Stimulated activated CD8-positive, alpha-beta memory T cell treated with anti-CD3 and anti-CD28 coated beads, Interleukin-7, amount 100 ng/mL, for 48 hours (primary cell): Measurements from ENCODE around the gene MRPL51.

Source experiments
- DNase-seq, 2 donors: peaks; one replicate each; pipeline ENCODE4 v3.0.0-alpha.2; 2020; ENCODE audit warnings: low read depth in 1 of 2; ENCODE audit errors: extremely low read depth in 1 of 2

MRPL51 gene

DNA sequence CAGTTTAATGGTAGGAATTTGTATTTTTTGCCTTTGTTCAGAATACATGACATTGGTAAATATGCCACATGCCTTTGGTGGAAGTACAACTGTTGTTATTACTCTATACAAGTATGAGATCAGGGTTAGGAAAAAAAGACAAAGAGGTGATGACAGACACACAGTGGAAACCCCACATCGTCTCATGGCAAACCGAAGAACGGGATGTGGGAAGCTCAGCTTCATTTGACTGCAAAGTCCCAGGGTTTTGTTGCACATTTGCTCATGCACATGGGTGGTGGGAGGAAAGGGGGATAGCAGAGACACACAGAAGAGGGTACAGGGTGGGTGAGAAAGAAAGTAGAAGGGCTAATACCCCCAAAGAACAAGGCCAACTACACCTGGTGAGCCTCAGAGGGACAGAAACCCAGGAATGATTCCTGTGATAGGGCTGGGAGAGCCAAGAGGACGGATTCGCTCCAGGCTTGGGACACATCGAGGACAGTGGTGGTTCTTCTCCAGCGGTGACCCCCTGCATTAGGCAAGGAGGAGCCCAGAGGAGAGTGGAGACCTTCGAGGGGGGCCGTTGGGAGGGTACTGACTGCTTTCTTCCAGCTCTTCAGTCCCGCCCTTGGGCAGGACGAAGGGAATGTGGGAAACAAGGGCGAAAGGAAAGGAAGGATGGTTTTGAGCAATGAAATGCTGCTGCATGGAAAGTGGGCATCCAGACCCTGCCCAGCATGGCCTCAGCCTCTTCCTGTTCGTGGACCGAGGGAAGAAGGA lies 30.6 kb downstream of the MRPL51 start:
- DNase-seq = no peak

DNA sequence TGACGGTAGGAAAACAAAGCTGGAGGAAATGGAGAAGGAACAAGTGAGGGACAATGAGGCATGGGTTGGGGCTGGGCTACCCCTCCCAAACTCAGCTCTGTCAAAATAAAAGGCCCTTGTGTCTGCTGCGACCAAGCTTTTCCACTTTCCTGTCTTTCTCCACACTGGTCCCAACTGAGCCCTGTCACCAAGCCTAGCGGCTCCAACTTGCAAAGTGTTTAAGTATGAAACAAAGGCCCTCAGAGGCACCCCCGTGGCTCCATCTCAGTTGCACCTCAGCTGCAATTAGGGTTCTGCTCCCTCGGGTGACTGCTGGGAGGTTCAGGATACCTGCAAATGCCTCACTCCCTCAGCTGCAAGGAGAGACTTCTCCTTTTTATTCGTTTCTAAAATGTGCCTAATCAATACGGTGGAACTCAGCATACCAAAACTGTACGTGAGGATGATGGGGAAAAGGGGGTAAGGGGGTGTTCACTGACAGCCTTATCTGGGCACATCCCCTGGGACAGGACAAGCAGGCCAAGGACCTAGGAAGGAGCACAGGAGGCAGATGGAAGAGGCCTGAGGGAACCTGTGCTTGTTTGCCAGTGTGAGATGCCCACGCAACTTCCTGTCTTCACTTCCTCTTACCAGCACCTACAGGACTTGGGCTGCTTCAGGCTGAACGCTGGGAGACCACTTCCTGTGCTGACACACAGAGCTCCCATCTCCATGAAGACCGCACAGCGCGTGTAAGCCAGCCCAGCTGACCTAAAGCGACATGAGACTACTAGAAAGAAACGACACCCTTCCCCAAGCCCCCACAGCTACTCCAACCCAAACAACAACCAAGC lies 31.4 kb downstream of the MRPL51 start:
- peak; percentile 74 to 90 for DNase-seq

DNA sequence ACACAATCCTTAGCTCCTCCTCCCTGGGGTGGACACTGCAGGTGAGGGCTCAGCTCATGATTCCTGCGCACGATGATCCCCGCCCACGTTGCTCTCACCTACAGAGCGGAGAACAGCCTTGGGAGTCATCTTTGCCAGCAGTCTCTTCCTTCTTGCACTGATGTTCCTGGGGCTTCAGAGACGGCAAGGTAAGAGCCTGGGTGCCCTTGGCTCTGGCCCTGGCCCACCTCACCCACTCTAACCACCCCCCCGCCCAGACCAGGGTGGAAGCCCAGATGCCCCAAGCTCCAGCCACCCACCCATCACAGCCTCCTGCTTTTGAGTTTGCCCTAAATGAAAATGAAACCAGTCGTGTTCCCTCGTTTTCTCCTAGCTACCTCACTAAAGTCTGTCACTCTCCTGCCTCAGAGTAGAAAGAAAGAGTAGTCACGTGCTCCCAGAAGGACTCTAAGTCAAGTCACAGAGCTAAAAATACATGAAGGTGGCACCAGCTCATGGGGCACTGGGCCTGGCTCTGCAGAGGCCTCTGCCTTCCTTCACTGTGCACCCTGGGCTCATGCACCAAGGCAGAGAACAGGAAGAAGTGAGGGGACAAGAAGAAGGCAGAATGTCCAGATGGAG lies 32.2 kb downstream of the MRPL51 start:
- no peak for DNase-seq

DNA sequence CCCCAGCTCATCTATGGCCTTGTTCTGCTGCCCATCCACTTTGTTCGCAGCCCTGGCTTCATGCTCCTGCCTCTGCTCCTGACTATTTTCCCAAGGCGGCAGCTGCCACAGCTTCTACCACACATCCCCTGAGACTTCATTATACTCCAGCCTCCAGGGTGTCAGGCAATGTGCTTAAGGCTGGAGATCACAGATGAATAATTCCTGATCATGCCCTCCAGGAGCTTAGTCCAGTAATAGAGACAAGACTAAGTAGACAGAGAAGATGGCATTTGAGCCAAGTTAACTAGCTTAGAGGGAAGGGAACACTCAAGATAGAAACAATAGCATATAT lies 34.1 kb downstream of the MRPL51 start:
- DNase-seq = no peak

DNA sequence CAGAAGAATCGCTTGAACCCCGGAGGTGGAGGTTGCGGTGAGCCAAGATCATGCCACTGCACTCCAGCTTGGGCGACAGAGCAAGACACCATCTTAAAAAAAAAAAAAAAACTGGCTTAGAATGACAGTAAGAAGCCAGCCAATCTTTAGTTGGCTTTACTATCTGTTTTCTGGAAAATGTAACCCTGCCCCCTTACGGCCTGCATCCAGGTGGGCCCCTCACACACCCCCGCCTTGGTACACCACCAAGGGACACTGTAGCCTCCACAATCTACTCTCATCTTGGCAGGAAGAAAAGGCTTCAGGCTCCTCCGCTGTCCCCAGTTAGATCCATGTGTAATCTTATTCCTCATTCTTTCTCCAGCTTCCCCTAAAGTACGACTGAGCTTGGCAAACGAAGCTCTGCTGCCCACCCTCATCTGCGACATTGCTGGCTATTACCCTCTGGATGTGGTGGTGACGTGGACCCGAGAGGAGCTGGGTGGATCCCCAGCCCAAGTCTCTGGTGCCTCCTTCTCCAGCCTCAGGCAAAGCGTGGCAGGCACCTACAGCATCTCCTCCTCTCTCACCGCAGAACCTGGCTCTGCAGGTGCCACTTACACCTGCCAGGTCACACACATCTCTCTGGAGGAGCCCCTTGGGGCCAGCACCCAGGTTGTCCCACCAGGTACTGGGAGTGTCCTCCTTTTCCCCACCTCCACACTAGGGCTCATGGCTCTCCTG lies 34.6 kb downstream of the MRPL51 start:
- no peak for DNase-seq

DNA sequence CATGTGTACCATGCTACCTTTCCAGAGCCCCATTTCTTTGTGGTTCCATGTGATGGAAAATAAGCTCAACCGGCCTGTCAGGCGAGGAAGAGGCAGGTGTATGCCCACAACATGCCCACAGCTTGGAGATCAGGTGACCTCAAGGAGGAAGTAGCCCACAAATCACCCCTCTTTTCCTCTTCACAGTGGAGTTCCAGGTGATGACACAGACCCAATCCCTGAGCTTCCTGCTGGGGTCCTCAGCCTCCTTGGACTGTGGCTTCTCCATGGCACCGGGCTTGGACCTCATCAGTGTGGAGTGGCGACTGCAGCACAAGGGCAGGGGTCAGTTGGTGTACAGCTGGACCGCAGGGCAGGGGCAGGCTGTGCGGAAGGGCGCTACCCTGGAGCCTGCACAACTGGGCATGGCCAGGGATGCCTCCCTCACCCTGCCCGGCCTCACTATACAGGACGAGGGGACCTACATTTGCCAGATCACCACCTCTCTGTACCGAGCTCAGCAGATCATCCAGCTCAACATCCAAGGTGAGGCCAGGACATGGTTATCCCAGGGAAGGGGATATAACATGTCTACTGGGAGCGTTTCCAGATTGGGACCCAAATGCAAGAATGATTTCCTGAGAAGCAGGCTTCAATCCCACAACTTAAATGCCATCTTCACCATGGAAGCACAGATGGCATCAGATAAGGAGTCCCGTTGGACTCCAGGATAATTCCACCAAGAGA lies 35.7 kb downstream of the MRPL51 start:
- no peak for DNase-seq

DNA sequence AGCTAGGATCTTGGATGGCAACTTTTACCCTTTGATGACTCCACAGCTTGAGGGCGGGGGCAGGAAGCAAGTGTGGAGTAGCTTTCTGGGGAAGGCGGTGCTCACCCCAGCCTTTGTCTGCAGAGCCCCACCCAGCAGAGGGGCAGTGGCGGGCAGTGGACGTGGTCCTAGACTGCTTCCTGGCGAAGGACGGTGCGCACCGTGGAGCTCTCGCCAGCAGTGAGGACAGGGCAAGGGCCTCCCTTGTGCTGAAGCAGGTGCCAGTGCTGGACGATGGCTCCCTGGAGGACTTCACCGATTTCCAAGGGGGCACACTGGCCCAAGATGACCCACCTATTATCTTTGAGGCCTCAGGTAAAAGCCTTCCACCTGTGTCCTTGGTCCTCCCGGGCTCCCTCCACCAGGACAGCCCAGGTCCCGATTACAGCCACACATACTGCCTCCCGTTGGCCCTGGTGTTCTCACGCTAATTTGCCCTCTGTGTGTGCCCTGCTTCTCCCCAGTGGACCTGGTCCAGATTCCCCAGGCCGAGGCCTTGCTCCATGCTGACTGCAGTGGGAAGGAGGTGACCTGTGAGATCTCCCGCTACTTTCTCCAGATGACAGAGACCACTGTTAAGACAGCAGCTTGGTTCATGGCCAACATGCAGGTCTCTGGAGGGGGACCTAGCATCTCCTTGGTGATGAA lies 40.0 kb downstream of the MRPL51 start:
- DNase-seq = no peak

DNA sequence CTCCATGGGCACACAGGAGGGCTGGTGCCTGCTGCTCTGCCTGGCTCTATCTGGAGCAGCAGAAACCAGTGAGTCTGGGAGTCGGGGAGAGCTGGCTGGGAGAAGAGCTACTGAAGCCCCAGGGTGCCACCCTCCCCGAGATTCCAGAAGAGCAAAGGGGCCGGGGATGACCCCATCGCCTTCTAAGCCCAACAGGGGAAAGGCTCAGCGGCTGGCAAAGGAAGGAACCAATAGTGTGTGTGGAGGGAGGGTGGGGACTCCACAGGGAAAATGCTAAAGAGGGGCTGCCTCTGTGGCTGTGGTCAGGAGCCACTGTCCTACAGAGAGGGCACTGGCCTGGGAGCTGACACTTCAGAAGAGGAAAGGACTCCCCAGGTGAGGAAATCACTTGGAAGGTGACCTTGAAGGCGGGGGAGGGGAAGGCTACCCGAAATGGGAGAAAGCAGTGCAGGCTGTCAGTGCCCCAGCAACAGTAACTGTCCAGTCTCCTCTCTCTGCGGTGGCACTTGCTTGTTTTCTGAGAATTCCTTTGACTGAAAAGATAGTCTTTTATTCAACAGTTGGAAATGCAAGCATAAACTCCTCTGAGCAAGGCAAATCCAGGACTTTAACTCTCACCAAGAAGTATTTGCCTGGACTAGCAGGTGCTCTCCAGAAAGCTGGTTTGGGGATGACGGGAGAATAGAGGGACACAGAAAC lies 40.7 kb downstream of the MRPL51 start:
- no peak for DNase-seq

DNA sequence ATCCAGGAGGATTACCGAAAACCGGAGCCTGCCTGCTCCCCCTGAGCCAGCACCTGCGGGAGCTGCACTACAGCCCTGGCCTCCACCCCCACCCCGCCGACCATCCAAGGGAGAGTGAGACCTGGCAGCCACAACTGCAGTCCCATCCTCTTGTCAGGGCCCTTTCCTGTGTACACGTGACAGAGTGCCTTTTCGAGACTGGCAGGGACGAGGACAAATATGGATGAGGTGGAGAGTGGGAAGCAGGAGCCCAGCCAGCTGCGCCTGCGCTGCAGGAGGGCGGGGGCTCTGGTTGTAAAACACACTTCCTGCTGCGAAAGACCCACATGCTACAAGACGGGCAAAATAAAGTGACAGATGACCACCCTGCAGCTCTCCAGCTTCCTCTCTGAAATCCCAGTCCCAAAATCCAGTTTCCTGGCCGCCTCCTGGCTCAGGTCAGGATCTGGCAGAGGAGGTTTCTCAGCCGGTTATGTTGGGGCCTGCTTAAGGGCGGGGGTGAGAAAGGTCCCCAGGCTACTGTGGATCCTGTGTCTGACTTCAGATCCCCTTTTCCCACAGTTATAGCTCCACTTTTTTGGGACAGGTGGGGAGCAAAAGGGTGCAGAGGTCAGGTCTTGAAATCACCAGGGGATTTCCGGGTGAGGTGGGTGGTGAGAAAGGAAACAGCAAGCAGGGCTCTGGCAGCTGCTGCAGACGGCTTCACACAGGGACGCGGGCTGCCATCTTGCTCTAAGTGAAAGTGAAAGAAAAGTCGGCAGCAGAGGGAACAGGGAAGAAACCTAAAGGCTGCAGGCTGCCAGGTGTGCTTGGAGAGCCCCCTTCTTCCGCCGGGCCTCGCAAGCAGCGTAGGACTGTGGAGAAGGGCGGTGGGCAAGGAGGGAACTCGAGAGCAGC lies 41.5 kb downstream of the MRPL51 start, which contains the start of gene TAPBPL:
TAPBPL (plus strand) TSS at position 695 of the 897 bp plus-strand sequence. CDS start 207 bp downstream, outside the sequence.
- peak in 1 of 2 donors; percentile 75 for DNase-seq

DNA sequence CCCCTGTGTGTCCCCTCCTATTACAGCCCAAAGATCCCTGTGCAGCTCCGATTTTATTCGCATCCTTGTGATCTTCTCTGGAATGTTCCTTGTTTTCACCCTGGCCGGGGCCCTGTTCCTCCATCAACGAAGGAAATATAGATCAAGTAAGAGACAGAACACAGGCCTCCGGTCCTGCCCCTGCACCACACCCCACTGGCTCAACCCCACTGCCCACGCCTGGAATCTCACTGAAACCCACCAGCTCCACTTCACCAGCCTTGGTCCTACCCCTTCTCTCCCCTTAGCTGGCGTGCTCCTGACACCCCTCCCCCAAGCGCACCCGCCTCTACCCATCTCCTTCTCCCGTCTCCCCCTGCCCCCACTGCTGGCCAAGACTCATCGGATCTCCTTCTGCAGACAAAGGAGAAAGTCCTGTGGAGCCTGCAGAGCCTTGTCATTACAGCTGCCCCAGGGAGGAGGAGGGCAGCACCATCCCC lies 42.2 kb downstream of the MRPL51 start:
- DNase-seq = no peak

DNA sequence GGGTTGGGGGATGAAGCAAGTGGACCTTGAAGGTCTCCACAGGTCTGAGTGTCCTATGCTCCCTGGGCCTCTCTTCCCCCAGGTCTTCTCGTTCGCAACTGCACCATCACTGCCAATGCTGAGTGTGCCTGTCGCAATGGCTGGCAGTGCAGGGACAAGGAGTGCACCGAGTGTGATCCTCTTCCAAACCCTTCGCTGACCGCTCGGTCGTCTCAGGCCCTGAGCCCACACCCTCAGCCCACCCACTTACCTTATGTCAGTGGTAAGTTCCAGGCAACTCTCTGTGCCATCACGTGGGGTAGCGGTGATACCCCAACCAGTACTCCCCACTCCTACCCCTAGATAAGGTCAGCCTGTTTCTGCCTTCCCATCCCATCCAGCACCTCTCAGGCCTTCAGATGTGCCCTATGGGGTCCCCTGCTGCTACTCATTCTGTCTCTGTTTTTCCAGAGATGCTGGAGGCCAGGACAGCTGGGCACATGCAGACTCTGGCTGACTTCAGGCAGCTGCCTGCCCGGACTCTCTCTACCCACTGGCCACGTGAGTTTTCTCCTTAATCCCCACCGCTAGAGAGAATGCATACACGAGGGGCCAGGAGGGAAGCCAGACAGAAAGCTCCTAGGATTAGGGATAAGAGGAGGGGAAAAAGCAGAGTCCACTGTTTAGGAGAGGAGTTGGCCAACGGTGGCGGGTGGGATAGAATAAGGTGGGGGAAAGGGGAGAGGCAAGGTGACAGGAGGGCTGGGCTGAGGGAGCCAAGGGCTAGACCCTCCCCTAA lies 42.8 kb downstream of the MRPL51 start:
- DNase-seq = no peak

DNA sequence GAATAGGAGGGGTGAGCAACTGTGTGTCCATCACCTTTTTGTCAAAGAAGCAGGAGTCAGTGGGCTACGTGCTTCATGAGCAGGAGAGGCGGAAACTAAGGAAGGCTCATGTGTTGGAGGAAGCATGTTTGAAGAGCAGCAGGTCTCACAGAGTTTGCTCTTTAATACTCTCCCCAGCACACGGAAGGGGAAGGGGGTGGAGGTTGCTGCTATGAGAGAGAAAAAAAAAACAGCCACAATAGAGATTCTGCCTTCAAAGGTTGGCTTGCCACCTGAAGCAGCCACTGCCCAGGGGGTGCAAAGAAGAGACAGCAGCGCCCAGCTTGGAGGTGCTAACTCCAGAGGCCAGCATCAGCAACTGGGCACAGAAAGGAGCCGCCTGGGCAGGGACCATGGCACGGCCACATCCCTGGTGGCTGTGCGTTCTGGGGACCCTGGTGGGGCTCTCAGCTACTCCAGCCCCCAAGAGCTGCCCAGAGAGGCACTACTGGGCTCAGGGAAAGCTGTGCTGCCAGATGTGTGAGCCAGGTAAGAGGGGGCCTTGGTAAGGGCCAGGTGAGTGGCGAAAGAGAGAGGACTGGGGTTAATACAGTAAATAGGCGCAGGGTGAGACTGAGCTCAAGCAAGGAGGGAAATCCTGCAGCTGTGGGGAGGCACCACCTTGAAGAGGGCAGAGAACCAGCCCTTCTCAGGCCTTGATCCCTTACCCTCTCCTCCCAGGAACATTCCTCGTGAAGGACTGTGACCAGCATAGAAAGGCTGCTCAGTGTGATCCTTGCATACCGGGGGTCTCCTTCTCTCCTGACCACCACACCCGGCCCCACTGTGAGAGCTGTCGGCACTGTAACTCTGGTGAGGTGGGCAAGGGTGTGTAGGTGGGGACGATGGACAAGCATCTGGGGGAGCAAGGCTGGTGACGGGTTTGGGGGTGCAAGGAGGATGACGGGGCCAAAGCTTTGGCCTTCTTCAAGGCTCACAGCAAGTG lies 48.1 kb downstream of the MRPL51 start, which contains the start of gene CD27:
CD27 (plus strand) TSS at position 252 of the 985 bp plus-strand sequence; CDS start at position 393, 141 bp downstream.
- no peak for DNase-seq

DNA sequence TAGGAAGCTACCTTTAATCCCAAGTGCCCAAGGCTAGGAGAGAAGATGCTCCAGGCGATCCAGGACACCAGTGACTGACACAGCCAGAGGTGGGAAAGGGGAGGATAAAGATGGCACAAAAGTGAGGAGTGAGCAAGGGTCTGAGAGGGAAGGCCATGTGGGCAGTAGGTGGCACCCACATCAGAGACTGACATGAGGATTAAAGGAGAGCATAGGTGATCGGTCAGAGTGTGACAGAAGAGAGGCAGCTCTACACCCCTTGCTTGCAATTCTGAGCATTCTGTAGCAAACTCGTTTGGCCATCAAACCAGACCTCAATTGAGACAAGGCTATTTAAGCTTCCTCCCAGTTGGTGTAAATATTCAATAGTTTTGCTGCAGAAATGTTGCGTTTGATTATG lies 49.0 kb downstream of the MRPL51 start:
- DNase-seq = no peak

DNA sequence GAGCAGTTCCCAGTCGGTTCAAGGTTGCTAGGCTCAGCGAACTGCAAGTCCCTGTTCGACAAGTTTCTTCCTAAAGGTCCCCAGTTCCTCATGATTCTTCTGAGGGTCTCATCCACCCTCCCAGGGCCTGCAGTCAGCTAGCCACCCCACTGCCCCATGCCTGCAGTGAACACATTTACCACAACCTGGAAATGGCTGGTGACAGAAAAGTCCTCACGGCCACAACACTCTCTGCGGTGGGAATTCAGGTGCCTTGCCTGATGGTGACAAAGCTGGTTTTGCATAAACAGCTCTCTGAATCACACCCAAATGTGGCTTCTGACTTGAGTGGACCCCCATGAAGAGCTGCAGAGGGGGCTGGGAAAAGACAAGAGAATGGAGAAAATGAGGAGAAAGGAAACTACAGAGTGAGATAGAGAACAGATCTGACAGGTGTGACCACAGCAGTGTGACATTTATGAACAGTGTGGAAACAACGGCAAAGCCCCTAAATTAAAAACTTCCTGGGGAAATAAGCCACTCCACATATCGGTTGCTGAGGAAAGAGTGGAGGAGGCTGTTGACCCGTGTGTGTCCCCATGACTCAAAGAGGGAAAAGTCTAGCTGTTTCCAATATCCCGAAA lies 49.6 kb downstream of the MRPL51 start:
- peak in 1 of 2 donors; percentile 71 for DNase-seq

DNA sequence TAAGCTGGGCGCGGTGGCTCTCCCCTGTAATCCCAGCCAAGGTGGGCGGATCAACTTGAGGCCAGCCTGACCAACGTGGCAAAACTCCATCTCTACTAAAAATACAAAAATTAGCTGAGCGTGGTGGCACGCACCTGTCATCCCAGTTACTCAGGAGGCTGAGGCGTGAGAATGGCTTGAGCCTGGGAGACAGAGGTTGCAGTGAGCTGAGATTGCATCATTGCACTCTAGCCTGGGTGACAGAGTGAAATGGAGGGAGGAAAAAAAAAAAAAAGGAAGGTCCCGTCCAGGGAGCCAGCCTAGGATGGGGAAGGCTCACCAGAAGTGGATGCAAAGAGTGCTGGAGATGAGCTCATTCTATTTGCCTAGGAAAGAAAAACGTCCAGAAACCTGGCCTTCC lies 50.2 kb downstream of the MRPL51 start:
- DNase-seq = no peak
